GM10248 (cell line): Measurements from ENCODE around the gene FILIP1.

Experiments used
- CTCF ChIA-PET: fragments of 300-600 bp; sonication (Branson Sonifier 250); formaldehyde crosslinking; extraction: SDS; loops from one replicate; lab custom pipeline; 2021; ENCODE audit warnings: antibody characterized with exemption; lab: Yijun Ruan, JAX
- POLR2A ChIA-PET: fragments of 350-650 bp; sonication (Branson Sonifier 250); formaldehyde crosslinking; extraction: SDS; loops from one replicate; lab custom pipeline; 2020; ENCODE audit warnings: antibody characterized with exemption; lab: Yijun Ruan, JAX
- DNase-seq: peaks from one replicate; pipeline ENCODE4 v3.0.0; 2012; ENCODE audit errors: extremely low spot score
- CTCF ChIP-seq: IDR thresholded peaks from 2 replicates; pipeline ENCODE4 v1.5.1; 2012; ENCODE audit warnings: mild to moderate bottlenecking, low read depth; ENCODE audit errors: extremely low read depth, missing control alignments, control extremely low read depth

FILIP1 gene

GRCh38 chr6:75349262-75349984 is 144.2 kb downstream of the FILIP1 start:
- ChIA-PET CTCF (interaction anchor here (1.0 to 1.5 kb wide), 2 partner anchors 29 to 83 kb away, joined by 3 read pairs; no protein-coding TSS in a partner anchor), POLR2A (no interaction called here)
- DNase-seq, result peak; percentile 29
- TF ChIP-seq CTCF, result no peak

- no peak for TF ChIP-seq CTCF
- ChIA-PET POLR2A (no interaction called here), CTCF (interaction anchor here (1.0 to 1.6 kb wide), 3 partner anchors 14 to 83 kb away, joined by 3 read pairs; no protein-coding TSS in a partner anchor)
- DNase-seq, result no peak
Observed at GRCh38 chr6:75348882-75349261, 144.7 kb downstream of the FILIP1 start.

GRCh38 chr6:75347898-75348610 is 145.5 kb downstream of the FILIP1 start:
- ChIA-PET POLR2A (no interaction called here), CTCF (interaction anchor here (1.2 to 1.6 kb wide), 3 partner anchors 9 to 13 kb away, joined by 3 to 4 read pairs (median 3); no protein-coding TSS in a partner anchor)
- DNase-seq, result no peak
- no peak for TF ChIP-seq CTCF

GRCh38 chr6:75345413-75345812 is 148.2 kb downstream of the FILIP1 start:
- CTCF ChIA-PET, result interaction anchor here (1.2 kb wide), 1 partner anchor 11 kb away, joined by 5 read pairs; no protein-coding TSS in a partner anchor
- TF ChIP-seq CTCF, result no peak
- POLR2A ChIA-PET, result no interaction called here
- DNase-seq, result no peak

- DNase-seq, result no peak
- no peak for TF ChIP-seq CTCF
- ChIA-PET CTCF (interaction anchor here (1.2 to 1.7 kb wide), 4 partner anchors 10 to 202 kb away, joined by 3 to 5 read pairs (median 5); no protein-coding TSS in a partner anchor), POLR2A (no interaction called here)
Observed at GRCh38 chr6:75344455-75344854, 149.1 kb downstream of the FILIP1 start.

DNA sequence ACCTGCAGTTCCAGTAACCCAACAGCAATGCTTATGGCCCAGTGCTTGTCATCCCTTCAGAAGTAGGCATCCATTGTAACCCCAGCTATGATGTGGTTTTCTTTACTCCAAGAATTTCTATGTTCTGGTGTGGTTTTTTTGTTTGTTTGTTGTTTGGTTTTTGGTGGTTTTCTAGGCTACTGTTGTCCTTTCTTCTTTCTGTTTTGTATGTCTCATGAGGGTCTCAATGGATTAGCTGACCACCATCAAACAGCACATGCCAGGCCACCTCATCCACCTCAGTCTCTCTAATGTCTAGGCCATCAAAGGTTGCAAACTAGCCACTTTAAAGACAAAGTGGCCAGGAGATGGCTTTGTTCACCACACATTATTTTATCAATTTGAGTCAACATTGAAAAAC is 149.6 kb downstream of the FILIP1 start:
- CTCF ChIA-PET, result interaction anchor here (1.3 to 1.7 kb wide), 3 partner anchors 18 to 202 kb away, joined by 3 to 5 read pairs (median 5); no protein-coding TSS in a partner anchor
- POLR2A ChIA-PET, result no interaction called here
- no peak for DNase-seq

More for the DNA sequence above, 149.6 kb downstream of the FILIP1 start:
- no peak for TF ChIP-seq CTCF
